ENCODE data around the gene PDE11A.

PDE11A gene

DNA sequence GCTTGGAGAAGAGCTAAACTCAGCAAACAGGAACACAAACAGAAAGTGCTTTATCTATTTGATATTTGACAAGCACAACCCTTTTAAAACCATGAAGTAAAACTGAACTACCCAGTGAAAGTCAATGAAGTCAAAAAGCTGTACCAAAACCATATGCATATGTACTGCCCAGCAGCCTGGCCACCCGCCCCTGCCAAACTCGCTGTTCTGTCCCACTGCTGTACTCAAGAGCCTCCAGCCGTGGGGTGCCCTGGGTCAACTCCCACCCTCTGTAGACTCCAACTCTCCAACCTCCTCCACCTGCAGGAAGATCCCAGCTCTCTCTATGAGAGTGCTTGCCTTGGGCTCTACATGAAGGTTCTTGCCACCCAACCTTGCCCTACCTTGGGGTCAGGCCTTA lies 411.8 kb downstream of the PDE11A start:
- DNase-seq, result no peak

DNA sequence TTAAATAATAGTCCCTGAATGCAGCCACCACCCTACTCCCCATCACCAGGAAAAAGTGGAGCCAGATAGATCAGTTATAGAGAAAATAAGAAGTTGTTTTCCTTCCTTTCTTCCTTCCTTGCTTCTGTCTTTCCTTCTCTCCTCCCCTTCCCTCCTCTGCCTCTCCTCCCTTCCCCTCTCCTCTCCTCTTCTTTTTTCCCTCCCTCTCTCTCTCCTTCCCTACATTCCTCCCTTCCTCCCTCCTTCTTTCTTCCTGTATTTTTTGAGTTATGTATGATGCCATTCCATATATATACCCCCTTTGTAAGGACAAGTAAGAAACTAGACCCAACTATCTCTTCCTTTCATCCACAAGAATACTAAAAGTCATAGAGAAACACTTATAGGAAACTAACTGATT lies 414.3 kb downstream of the PDE11A start:
- no peak for DNase-seq

DNA sequence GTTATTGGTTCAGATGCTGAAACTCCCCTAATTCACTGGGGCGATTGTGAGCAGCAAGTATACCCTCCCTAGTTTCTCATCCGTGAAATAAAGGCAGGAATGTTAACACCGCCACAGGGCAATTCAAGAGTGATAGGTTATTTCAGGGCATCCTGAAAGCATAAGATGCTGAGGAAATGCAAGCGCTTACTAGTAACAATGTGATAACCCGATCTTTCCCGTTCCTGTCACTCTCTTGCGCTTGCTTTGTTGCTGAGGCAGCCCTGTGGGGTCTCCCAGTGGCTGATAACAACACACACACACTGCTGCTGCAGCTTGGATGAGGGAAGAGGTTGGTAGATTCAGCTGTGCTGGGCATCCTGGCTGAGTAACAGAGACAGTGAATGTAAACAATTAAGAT lies 420.7 kb downstream of the PDE11A start:
- no peak for DNase-seq

DNA sequence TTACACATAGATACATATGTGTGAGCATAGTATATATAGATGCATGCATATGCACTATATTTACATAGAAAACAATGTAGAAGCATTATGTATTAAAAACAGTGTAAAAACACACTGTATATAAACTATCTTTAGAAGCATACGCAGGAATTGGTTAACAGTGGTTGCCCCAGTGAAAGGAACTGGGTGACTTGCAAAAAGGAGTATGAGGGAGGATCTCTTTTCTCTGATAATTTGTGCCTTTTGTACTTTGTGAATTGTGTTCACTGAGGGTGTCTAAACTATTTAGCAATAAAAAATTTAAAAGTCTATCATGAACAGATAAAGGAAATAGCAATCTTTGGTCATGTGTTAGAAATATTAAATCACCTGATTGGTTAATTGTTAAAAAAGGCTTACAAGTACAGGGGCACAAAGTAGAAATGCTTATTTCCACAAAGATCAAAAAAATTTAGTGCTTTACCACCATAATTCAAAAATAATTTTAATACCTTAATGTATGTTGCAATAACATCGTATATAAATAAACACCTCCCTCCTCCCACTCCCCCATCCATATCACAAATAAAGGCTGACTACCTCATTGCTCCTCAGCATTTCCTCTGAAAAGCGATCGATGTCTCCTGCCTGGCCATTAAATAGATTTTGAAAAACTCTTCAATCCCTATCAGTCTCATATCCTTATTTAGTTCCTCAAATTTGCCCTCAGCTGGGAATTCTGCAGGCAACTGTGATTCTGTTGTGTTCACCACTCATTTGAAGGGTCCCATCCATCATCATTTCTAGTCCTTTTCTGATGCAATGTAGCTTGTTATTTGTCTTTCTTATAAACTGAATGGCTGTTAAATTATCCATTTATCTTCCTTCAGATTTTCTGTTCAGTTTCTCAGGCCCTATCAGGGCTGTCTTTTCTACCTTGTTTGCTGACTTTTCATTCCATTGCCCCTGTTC lies 422.7 kb downstream of the PDE11A start:
- no peak for DNase-seq

DNA sequence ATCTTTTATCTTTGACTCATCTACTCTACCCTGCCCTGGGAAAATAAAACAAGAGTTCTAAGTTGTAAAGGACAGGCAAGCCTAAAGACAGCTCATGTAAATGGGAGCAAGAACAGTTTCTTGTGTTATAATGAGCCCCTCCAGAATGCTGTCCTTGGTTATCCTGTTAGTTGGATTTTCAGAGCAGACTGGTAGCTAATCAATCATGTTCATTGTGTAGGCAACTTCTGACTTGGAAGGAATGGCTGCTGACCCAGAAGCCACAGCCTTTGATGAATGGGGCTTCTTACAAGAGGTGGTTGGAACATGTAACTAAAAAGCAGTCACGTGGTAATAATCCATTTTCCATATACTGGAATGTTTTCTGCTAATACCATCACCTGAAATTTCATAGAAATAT lies 425.8 kb downstream of the PDE11A start:
- no peak for DNase-seq

DNA sequence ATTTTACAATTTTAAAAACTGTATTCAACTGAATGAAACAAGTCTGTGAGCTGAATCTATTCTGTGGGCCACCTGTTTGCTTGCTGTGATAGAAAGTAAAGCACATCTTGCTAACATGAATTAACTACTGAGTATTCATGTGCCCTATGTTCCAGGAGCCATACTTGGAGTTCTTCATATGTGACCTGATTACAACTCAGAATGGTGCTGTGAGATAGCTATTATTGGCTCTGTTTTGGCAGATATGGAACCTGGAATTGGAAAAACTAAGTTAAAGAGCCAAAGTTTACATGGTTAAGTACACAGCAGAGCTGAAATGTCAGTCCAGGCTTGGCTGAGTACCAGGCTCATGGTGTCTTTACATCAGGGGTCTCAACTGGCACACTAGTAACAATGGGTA lies 426.3 kb downstream of the PDE11A start:
- no peak for DNase-seq

DNA sequence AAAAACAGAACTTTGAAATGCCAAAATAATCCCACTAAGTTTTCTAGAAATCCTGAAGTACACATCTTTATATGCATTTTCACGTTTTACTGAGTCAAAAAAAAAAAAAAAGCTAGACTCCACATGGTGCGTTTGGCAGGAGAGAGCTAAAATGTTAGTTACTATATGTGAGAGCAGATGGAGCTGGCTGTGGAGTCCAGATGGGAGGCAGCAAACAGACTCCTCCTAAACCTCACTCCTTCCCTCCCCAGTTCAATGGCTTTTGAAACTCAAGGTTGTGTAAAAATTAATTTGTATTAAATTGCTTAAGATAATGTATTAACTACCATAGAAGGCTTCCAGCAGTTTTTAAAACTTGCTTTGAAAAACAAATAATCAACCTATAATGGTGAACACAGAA lies 431.2 kb downstream of the PDE11A start:
- DNase-seq, result no peak

DNA sequence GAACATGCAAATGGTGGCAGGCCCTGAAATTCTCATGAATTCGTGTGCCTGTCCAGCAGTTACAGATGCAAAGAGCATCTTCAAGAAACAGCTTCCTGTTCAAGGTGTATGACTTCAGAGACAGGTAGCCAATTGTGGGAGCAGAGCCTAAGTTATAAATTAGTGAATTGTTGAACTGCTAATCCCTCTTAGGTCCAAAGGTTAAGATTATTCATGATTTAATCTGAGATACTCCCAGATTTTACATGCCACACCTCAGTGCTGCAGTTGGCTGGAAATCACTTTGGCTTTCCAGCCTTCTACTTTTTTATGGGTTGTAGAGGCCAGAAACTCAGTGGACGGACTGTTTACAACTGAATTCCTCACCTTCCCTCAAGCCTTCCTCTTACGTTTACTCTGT lies 432.2 kb downstream of the PDE11A start:
- DNase-seq, result no peak

DNA sequence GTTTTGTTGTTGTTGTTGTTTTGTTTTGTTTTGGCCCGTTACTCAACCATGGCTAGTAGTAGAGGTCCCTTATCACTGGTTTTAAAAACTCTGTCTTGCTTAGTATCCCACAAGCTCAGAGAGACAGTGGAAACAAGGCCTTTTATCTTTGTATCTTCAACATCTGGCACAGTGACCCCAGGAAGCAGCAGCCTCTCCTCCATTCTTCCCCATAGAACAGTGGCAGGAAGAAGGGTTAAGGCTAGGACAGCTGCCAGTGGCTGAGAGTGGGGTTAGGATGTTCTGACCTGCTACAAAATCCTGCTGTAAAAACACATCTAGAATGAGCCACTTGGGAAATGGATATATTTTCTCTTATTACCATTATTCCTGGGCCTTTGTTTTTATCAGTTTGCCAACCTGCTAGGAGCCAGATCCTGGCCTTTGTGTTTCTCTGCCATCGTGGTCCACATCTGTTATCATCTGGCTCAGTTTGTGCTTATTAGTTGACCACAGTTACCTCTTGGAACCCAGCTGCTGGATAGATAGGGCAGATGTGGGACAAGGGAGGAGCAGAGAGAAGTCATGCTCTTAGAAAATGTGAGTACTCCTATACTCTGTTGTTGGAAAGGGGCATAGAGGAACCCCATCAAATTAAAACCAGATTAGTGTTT lies 433.2 kb downstream of the PDE11A start:
- DNase-seq, result no peak

DNA sequence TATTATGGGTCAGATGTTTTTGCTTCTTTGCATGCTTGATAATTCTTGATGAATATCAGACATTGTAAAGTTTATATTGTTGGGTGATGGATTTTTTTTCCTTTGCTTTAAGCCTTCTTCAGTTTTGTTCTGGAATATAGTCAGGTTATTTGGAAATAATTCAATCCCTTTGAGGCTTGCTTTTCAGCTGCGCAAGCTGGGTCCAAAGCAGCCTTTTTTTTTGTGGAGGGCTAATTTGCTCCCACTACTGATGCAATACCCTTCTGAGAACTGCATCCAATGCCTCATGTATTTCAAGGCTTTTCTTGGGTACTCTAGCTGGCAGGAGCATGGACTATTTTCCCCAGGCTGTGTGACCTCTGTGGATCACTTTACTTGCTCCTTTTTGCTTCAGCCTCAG lies 434.1 kb downstream of the PDE11A start:
- no peak for DNase-seq

DNA sequence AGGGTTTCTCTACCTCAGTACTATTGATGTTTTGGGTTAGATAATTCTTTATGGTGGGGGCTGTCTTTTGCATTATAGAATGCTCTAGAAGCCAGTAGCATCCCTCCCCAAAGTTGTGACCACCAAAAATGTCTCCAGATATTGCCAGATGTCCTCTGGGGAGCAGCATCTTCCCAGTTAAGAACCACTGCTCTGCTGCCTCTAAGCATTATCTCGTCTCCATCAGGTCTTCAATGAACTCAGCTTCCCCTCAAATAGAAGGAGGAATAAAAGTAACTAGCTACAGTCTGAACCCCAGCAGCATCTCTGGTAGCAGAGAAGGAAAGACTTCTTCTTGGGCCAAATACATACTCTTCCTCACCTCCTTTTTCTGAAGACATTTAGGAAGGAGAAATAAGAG lies 435.9 kb downstream of the PDE11A start:
- DNase-seq, result no peak

DNA sequence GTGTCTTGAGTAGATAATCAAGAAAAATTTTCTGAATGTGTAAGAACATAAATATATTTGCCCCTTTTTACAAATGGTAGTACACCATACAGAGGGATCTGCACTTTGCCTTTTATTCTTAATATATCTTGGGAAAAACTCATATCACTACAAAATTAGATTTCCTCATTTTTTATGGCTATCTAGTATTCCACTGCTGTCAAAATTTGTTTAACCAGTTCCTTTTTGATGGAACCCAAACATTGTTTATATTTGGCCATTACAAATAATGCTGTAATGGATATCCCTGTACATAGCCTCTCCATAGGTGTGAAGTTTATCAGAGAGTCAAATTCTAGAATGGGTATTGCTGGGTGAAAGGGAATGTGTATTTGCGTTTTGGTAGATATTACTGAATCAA lies 436.9 kb downstream of the PDE11A start:
- no peak for DNase-seq

DNA sequence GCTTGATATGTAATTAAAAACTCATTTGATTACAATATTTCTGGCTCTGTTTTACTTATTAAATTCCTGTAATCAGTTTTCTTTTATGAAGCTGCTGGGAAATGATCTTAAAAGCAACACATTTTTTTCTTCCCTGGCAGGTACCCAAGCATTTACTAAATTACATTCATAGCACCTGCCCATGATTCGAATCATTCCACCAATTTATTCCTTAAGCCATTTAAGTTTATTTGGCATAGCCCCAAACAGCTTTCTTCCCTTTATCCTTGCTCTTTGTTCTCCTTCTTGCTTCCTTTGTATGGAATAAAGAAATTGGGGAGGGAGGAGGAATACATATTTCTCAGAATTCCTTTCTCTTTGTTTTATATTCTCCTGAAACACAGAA lies 438.7 kb downstream of the PDE11A start:
- no peak for DNase-seq

DNA sequence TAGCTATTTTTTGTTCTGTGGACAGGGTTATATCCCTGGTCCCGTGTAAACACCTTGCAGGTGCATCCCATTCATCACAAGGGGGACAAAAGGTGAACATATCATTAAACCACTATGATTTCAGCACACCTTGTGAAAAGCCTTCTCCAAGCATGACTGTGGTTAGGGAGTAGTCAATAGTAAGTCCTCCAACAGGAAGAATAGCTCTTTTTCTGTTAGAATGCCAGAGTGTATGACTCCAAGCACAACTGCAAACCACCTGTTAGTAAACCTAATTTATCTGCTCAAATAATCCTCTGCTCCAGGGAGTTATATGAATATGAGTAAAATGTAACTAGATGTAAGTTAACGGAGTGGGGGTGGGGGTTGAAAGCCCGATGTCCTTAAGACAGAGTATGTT lies 439.5 kb downstream of the PDE11A start:
- DNase-seq, result no peak

DNA sequence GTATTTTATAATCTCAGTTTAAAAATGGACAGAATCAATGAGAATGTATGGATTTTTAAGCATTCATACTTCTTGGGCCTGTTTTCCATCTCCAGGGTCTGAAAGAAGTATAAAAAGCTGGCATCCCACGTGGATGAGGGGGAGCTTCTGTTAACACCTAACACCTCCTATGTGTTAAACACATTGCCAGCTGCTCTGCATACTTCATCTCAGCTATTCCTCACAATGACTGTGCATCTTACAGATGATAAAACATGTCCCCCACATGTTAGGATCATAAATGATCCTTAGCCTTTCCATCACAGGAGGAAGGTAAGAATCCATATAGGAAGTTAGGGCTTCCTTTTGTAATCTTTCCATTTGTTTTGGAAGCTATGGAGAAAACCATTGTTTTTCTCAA lies 440.9 kb downstream of the PDE11A start:
- no peak for DNase-seq

DNA sequence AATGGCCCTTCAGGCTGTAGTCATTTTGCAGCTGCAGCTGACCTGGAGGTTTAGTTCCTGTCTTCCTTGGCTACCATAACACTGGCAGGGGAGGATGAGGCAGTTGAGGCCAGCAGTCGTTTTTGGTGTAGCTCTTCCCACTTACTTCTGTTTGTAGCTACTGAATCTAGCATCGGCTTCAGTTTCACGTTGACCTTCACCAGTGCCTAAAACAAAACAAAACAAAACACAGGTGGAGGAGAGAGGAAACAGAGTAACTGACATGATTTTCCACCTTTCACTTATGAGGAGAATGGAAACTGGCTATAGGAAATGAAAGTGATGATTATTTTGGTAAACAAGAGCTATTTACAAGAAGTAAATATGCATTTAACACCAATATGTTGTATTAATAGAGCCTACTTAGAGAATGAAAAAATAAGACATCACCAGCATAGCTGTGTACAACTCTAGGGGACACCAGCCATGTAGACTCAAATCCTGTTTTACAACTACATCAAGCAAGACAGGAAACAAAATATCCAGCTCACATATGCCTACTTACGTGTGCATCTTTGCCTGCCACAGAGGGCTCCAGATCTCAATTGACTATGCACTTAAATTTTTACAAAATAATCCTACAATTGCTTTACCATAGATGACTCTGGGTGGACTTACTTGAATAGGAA lies 443.1 kb downstream of the PDE11A start:
- no peak for DNase-seq

DNA sequence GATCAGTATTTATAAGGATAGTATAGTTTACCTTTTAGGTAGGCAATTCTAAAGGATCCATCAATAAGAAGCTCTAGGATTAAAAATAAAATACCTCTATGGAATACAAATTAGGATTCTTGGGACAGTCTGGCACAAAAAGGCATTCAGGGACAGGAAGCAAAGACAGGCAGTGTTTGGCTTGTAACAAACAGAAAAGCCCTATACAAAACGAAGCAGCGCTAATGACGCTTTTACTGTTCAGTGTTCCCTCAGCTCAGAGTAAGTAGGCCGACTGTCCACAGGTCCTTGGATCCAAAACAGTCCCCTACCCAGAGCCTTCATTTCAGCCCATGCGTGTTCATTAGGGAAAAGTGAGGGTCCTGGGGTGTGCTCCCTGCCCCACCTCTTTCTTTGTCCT lies 443.7 kb downstream of the PDE11A start:
- DNase-seq, result no peak

DNA sequence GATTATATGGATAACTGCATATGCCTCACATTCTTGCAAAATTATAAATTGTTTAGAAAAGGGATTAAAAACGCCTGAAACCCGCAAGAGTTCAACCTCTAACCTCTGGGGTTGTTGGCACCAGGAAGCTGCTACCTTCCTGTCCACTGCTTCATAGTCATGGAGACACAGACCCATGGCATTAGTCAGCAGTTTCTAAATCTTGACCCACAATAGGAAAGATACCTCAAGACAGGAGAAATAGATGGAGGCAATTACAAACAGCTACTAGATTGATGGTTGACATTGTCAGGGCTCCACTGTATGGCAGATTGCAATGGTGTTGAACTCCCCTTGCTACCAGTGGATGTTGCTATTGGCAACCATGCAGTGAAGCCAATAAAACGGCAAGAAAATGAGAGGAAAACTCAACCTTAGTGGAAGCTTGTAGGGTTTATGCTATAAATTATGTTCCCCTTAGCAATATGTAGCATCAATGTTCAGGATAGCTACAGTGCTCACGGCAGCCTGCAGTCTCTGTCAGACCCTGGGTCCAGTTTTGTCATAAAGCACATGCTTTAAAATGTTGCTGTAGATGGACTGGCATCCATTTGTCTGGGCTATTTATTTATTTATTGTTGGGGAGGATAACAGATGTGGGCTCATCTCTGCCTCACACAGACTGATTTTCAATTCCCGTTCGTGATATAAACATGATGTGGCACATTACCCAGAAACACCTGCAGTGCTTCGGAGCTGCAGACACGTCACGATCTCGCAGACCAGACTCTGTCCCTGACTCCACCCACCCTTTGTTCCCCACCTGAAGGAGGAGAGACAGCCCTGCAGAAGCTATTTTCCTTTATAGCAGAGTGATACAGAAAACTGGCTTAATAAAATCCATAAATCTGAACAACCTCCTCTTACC lies 446.6 kb downstream of the PDE11A start:
- no peak for DNase-seq

DNA sequence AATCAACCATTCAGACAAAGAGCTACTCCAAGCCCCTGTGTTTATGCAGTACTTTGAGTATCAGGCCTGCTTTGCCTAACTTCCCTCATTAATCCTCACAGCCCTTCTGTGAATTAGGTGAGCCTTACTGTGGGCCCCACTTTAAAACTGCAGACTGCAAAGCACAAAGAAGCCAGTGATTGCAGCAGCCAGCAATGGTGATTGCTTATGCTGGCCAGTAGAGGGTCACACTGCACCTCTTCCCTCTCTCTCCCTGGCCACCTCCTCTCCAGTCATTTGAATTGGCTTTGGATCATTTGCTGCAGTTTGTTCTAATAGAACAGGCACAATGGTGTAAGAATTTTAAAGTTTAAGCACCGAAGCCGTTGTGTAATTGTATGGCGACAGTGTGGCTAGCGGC lies 450.1 kb downstream of the PDE11A start:
- DNase-seq, result peak in 1 of 3 donors; percentile 5

DNA sequence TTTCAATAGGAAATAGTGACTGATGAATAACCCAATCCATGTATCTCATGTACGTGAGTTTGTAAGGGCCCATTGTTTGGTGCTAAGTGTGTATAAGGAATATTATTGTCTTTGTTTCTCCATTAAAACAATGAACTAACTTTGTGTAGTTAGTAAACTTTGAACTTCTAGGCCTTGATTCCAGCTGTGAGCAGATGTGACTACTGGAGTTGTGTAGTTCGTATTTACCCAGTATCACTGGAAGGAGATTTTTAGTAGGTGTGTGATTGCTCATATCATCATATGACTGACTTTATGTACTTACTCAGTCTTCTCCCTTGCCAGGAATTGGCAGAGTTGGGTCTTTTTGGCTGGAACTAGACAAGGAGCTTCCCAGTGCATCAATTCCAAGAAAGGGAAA lies 452.6 kb downstream of the PDE11A start:
- no peak for DNase-seq

DNA sequence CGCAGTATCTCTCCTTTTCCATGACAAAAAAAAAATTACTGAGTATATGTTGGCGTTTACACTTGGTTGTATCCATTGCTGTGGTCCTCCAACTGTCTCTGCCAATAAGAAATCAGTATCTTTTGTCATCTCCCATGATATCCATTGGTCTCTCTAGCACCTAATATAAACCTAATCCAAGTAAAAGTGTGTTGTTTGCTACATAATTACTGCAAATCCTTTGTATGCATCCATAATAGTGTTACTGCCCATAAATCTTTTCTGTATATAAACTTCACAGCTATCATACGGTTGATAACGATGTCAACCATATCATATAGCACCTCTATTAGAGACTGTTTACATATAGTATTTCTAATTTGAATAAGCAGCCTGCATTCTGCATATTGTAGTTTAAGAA lies 453.1 kb downstream of the PDE11A start:
- DNase-seq, result no peak
